GM18526 (cell line): ENCODE results near the gene ALDH7A1.

ENCODE experiments used
- POLR2A ChIP-seq: IDR thresholded peaks from 3 replicates; pipeline ENCODE4 v1.6.1; 2011; ENCODE audit not compliant: insufficient read length; ENCODE audit errors: extremely low read depth

Gene ALDH7A1

DNA sequence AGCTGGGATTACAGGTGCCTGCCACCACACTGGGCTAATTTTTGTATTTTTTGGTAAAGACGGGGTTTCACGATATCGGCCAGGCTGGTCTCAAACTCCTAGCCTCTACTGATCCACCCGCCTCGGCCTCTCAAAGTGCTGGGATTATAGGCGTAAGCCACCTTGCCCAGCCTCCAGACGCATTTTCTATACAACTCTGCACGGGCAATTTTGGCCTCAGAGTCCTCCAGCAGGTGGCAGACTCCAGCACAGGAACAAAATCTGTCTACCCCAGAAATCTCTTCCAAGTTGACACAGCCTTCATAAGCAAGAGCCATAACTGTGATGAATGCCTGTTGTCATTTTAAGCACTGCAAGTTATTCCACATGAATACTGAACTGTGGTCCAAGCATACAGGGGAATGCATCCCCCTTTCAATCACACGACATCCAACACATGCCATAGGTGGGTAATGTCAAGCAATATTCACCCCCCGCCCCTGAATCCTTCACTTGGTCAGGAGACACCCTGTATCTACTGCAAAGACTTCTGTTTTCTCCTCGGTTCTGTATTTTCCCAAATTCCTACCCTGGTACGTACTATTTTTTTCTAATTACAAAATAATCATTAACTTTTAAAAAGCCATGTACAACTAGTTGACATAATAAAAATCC, 50.8 kb downstream of the ALDH7A1 start:
- no peak for TF ChIP-seq POLR2A

DNA sequence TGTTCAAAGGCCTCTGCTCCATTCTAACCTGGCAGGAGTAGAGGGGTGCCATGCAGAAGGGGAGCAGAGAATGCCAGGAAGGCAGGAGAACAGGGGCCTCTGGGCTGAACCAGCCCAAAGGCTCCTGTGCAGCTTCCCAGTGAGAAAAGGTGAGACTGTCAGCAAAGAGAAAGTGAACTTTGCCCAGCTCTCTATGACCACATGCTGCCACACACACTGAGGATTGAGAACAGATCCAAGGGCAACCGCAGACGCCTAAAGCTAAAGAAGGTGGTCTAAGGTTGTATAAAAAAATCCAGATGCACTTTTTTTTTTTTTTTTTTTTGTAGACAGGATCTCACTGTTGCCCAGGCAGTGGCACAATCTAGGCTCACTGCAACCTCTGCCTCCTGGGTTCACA, 51.4 kb downstream of the ALDH7A1 start:
- no peak for TF ChIP-seq POLR2A

DNA sequence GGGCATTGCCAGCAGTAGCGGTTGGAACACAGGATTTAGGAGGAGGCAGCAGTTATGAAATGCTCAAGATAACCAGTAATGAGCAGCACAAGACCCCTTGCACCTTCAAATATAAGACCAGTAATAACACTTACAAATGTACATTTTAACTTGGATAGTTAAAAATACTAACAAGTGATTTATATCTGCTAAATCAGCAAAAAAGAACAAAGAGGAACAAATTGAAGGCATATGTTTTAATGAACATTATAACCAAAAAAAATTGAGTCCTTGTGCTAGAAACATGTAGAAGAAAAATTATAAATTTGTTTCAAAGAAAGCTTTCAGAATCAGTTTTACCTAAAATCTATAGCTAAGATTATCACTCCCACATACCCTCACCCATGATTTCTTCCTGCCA, 52.0 kb downstream of the ALDH7A1 start:
- no peak for TF ChIP-seq POLR2A

DNA sequence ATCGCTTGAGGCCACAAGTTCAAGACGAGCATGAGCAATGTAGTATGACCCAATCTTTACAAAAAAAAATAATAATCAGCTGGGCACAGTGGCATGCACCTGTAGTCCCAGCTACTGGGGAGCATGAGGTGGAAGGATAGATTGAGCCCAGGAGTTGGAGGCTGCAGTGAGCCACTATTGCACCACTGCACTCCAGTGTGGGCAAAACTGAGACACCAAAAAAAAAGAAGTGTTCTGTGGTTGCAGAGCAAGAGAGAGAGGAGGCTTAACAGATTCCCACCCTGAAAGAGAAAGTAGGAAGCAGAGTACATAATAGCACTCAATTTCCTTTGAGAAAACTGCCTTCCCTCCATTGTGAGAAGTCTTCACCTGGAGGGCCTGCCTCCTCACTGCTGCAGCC, 52.6 kb downstream of the ALDH7A1 start:
- no peak for TF ChIP-seq POLR2A

DNA sequence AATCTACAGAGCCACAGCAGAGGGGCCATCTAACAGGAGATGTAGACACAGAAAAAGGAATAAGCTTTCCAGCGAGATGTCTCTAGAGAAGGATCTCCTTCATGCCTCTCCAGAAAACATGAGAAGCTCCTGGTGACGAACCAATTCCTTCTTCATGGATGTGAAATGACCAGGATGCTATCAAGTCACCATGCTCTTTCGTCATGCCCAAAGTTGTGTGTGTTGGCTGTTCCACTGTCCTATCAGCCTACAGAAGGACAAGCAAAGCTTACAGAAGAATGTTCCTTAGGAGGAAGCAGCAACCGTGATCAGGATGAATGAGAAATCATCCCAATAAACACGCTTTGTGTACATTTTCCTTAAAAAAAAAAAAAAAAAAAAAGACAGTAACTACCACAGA, 54.4 kb downstream of the ALDH7A1 start:
- TF ChIP-seq POLR2A, result no peak

DNA sequence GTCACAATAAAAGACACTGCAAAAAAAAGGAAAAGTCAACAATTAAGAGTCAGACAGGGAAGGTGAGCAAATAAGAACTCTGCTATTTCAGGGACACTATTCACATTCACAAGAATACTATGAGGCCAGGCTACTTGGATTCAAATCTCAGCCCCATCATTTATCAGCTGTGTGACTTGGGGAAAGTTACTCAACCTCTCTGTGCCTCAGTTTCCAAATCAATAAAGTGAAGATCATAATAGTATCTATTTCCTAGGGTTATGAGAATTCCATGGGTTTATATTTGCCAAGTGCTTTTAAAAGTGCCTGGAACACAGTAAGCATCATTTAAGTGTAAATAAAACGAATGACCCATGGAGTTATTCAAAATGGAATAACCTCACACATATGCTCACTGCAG, 56.4 kb downstream of the ALDH7A1 start:
- TF ChIP-seq POLR2A, result no peak

DNA sequence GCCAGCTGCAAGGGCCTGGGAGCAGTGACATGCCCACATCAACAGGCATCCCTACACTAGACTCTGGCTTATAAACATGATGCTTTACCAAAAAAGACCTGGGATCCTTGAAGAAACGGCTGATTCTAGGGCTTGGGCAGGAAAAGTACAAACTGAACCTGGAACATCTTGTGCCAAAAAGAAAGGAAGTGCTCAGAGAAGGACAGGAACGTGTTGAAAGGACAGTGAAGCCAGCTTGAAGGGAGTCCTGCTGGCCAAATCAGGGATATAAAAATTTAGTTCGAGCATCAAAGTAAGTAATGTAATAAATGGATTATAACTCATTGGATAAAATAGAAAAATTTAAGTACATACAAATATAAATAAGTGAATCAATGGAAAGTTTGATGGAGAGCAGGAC, 58.1 kb downstream of the ALDH7A1 start:
- no peak for TF ChIP-seq POLR2A

DNA sequence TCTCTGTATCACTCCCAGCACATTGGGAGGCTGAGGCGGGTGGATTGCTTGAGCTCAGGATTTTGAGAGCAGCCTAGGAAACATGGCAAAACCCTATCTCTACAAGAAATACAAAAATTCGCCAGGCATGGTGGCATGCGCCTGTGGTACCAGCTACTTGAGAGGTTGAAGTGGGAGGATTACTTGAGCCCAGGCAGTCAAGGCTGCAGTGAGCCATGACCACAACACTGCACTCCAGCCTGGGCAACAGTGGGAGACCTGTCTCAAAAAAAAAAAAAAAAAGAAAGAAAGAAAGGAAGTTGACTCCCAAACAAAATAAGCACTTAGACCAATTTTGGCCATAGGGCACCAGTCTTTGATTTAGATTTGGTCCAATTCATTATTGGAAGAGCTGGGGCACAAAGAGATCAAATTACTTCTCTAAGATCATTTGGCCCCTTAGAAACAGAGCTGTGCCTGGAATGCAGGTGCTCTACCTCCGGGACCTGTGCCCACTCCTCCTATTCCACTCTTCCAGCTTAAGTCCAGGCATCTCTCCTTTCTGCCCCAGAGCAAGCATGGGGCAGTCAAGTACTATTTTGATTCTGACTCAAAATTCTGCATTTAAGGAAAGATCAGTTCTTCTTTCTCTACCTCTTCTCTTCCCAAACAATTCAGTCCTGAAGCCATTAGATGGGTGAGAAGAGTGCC, 59.0 kb downstream of the ALDH7A1 start:
- TF ChIP-seq POLR2A, result no peak

DNA sequence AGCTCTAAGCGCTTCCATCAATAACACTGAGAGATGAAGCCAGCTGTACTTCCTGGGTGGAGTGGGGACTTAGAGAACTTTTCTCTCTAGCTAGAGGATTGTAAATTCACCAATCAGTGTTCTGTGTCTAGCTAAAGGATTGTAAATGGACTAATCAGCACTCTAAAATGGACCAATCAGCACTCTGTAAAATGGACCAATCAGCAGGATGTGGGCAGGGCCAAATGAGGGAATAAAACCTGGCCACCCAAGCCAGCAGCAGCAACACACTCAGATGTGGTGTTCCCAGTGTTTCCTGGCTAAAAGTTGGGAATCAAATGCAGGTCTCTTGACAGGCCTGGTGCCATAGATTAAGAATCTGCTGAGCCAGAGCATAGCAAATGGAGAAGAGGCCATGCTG, 60.5 kb downstream of the ALDH7A1 start:
- no peak for TF ChIP-seq POLR2A

DNA sequence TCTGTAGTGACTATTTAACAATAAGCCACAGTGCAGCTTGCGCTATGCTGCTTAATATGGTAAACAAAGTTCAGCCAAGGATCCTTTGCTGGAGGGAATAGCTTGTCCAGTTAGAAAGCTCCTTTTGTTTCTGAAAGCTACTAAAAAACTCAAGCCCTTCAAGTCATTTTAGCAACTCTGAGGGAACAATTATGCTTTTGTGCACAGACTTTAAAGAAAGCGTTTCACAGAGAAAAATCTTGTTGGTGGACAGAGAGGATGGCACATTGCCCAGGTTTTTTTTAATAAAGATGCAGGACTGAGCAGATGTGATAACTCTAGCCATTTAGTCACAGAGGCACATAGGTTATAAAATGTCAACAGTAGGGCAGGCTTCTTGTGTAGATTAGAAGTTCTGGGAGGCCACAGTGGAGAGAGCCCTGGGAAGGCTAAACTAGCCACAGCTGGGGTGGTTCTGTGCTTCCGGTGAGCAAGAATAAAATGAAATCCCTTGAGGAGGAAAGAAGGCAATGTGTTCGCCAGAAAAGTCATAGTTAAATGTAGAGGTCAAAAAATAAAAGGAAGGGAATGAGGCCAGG, 63.4 kb downstream of the ALDH7A1 start:
- no peak for TF ChIP-seq POLR2A

DNA sequence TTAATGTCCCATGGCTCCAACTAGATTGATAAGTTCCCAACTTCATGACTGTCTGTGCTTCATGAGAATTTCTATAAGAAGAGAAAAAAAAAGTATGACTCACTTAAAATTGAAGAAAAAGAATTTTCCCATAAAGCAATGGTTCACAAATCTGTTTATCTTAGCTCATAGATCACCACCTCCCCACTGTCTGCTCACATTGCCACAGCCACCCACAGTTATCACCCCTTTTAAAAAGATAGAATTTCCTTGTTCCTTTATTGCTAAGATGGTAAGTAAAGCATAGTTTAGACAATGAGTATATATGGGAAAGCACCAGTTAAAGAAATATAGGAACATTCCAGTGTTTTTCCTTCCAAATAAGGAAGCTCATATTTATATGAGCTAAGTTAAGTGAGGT, 67.1 kb downstream of the ALDH7A1 start:
- no peak for TF ChIP-seq POLR2A

DNA sequence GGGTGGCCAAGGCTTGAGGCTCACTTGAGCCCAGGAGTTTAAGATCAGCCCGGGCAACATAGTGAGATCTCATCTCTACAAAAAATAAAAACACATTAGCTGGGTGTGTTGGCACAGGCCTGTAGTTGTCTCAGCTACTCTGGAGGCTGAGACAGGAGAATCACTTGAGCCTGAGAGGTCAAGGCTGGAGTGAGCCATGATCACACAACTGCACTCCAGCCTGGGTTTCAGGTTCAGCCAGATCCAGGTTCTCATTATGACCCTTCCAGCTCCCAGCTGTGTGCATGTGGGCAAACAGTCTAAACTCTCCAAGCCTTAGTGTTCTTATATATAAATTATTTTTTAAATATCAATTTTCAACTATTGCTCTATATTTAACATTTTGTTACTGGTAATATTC, 67.9 kb downstream of the ALDH7A1 start:
- no peak for TF ChIP-seq POLR2A

DNA sequence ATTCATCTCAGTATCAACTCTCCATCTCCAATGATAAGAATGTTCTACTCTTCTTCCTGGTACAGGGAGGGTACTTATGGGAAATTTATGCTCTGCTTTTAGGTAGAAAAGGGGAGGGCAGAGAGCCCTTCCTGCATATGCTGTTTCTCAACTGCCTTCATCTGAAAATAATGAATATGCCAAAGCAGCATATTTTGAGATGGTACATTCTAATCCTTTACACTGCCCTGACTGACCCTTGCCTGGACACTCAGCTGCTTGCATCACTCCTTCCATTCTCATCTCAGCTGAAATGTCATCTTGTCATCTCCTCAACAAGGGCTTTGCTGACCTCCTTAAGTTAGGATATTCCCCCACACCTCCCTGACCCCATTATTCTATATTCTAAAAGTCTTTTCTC, 68.5 kb downstream of the ALDH7A1 start:
- no peak for TF ChIP-seq POLR2A

DNA sequence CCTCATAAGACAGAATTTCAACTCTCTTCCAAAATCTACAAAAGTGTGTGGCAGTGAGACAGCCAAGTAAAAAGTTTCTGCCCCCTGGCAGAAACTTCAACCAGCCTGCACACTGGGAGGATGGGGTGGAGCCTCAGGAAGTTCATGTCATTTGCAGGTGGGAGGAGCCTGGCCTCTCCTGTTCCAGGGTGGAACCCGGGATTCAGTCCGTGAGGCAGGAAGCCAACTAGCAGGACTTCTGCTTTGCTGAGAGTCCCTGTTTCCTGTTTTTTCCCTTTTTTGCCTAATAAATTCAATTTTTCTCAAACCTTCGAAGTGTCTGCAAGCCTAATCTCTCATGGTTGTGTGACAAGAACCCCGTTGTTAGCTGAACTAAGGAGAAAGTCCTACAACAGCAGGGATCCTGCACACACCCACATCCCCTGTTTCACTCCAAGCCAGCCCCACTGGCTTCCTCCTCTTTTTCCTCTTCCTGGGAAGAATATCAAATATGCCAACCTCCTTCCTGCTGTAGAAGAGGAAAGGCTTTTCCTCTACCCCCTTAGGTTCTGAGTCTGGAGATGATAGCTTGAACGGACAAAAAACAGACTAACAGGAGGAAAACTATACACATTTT, 69.3 kb downstream of the ALDH7A1 start:
- no peak for TF ChIP-seq POLR2A

DNA sequence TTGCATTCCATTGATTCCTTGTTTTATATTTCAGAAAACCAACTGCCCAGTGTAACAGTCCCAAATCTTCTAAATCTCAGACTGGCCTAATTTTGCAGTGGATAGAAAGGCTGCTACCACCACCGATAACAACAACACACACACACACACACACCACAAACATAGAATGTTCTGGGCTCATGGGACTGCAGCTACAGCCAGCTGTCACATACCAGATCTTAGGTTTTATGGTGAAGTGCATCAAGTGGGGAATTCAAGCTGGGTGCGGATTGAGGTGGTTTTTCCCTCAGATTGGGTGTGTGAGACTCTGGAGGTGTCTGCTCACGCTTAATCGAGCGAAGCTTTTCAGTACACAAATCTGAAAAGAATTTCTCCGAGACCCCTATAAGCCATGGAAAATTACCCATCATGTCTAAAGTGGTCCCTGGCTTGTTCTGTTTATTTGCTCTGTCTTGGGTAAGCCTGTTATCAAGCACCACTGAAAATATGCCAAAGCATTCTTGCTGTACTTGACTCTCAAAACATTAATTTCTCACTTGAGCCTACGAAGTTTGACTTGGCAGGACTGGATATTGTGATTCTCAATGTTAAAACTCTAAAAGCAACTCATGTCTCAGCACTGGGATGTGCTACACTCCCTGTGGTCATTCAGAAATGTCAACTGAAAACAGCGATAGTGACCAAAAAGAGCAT, 71.1 kb downstream of the ALDH7A1 start:
- no peak for TF ChIP-seq POLR2A

DNA sequence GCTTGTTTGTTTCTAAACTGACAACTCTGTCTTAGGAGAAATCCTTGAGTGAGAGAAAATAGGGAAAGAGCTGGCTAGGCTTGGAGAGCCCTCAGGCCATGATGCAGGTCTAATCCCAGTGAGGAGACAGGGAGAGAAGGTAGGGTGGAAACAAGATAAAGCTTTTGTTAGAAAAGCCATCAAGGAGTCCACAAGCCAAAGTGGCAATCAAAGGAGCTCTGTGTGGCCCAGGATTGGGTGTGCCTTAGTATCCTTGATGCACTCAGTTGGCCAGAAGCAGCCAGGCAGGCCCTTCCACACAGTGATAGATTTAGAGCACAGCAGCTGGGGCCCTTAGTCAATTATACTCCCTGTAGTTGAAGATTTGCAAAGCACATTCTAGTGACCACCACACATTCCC, 73.9 kb downstream of the ALDH7A1 start:
- no peak for TF ChIP-seq POLR2A

DNA sequence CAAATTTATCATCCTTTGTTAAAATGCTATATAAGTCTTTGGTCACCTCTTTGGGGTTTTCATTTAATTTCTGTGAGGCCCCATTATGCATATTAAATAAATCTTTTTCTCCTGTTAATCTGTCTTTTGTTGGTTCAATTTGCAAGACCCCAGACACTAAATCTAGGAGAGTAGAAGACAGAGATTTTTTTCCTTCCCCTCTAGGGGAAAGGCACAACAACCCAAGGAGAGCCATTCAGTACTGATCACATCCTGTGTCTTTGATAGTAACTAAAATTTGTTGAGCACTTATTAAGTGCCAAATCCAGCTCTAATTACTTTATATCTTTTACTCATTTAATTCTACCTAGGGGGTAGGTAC, 74.4 kb downstream of the ALDH7A1 start:
- no peak for TF ChIP-seq POLR2A
